Body of pancreas (tissue), 4 donors: ENCODE results near the gene MACO1. TPM values are rescaled to one million over a fixed set of nuclear protein-coding genes. Genes with fewer than 3 reads are reported as not detected.

ENCODE experiments used
- ATAC-seq: fragments of 150-250 bp; one replicate; pipeline ENCODE4 v1.9.1; 2016
- DNase-seq, 4 donors: peaks; one replicate each; pipeline ENCODE4 v3.0.0-alpha.2; 2019
- H3K27ac ChIP-seq, 4 donors: fragments of 200-600 bp; sonication (generic); 1 replicate in 3 of 4; 2 replicates in 1 of 4; pipeline versions ENCODE4 v1.5.1 to v1.6.1; 2016 to 2019; ENCODE audit warnings: mild to moderate bottlenecking in 1 of 4, mixed read lengths in 1 of 4, moderate library complexity in 1 of 4
- H3K27me3 ChIP-seq, 2 donors: fragments of 200-600 bp; sonication (generic); one replicate each; pipeline ENCODE4 v1.6.0; 2016; ENCODE audit warnings: mild to moderate bottlenecking in 1 of 2
- H3K36me3 ChIP-seq, 2 donors: fragments of 200-600 bp; sonication (generic); replicated peaks in 1 of 2; 2 replicates each; pipeline ENCODE4 v1.5.1; 2016; ENCODE audit warnings: low read depth in 2 of 2; ENCODE audit not compliant: insufficient read depth in 1 of 2
- H3K4me1 ChIP-seq: fragments of 200-600 bp; sonication (generic); one replicate; pipeline ENCODE4 v1.6.0; 2016
- H3K4me3 ChIP-seq, 2 donors: fragments of 200-600 bp; sonication (generic); 1 replicate in 1 of 2; 2 replicates in 1 of 2; pipeline ENCODE4 v1.5.1; 2016 to 2019
- H3K9me3 ChIP-seq, 3 donors: fragments of 200-600 bp; sonication (generic); 1 replicate in 2 of 3; 2 replicates in 1 of 3; pipeline ENCODE4 v1.5.1; 2016
- CTCF ChIP-seq, 7 experiments: fragments of 450-650 bp in 4 of 7; fragments of 200-600 bp in 3 of 7; sonication (generic) in 3 of 7; IDR thresholded peaks; one replicate each; pipeline ENCODE4 v1.5.1; 2016 to 2019; ENCODE audit warnings: antibody characterized with exemption in 7 of 7
- POLR2A ChIP-seq, 3 donors: fragments of 450-650 bp; IDR thresholded peaks; one replicate each; pipeline ENCODE4 v1.6.1; 2016; ENCODE audit warnings: antibody characterized with exemption in 3 of 3, mild to moderate bottlenecking in 2 of 3
- WGBS, 2 donors: methylation state at CpG; one replicate each; pipeline ENCODE4 v1.1.5; 2017; 5-methylcytosine and 5-hydroxymethylcytosine counted together
- intact Hi-C: fragments of 100-400 bp; cut with DNase I; formaldehyde crosslinking; loops from one replicate; pipeline ENCODE4 v1.15.1; 2023
- total RNA-seq, 2 donors: library from RNA; depleted of rRNA; stranded (reverse); fragments of >200 nt; gene quantifications; one replicate each; pipeline ENCODE4 v1.1.0, GENCODE V29; 2016

Gene MACO1
- total RNA-seq, 2 donors from 2014 or later = 21.3 to 23.4 TPM

DNA sequence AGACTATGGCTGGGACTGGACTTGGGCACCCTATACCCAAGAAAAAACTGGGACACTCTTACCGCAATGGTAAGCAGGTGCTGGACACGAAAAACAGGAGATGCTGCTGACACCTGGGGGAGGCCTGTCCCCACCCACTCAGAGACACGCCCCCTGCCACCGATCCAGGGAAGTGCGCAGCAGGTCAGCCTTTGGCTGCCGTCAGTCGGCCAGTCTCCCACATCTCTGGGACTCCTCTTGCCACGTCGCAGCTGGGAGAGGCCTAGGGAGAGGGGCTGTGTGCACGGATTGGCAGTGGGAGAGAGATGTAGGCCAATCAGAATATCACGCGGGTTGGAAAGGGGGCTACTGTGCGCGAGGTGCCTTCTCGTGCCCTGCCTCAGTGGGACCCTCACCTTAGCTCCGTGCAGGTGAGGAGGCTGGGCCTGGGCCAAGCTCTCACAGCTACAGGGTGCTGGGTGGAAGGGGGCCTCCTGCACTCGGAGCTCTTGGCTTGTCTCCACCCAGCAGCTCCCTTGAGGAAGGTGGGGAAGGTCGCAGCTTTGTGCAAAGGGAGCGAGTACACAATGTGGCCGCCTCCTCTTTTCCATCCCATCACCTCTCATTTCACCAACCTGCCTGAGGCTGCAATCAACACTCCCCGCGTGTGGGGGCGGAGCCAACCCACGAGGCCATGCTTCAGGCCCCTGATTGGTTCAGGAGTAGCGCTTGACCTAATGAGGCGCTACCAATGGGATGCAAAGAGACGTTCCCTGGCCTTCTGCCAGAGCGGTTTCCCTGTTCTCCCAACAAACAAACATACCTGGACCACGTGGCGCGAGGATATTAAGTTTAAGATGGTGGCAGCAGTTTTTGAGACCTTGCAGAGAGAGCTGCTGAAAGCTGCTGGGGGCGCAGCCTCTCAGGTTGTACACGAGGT is 87.0 kb downstream of the MACO1 start:
- 70 to 73% methylated on average over 26 to 31 of the region's 33 CpGs for WGBS, 2 donors
- Histone ChIP-seq H3K9me3 (no peaks in the 10 kb centered on the region), H3K4me1 (peaks cover 12% of the 10 kb centered on the region), H3K4me3 (no peak overlapping the region), H3K27ac (no peak overlapping the region), H3K27me3 (no peaks in the 10 kb centered on the region), H3K36me3 (no peaks in the 10 kb centered on the region)
- TF ChIP-seq CTCF (IDR thresholded peaks at IDR 0.05) (no peak), POLR2A (IDR thresholded peaks at IDR 0.05) (no peak)
- DNase-seq = no peak
- ATAC-seq = no peak
- intact Hi-C loops = no loop called here

DNA sequence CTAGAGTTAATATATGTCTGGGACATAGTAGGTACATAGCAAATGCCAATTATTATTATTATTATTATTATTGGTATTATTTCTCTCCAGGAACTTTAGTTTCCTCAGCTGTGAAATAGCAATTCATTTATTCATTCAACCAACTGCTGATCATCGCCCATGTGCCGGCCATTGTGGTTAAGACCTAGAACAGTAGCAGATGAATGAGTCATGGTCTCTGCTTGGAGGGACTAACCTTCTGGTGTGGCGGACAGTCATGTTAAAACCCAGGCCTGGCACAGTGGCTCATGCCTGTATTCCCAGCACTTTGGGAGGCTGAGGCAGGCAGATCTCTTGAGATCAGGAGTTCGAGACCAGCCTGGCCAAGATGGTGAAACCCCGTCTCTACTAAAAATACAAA is 88.9 kb downstream of the MACO1 start:
- Histone ChIP-seq H3K27me3 (no peaks in the 10 kb centered on the region), H3K9me3 (no peaks in the 10 kb centered on the region), H3K4me3 (no peak overlapping the region), H3K36me3 (no peaks in the 10 kb centered on the region), H3K27ac (no peak overlapping the region), H3K4me1 (peaks cover 16% of the 10 kb centered on the region)
- intact Hi-C loops = loop anchor here (10.0 kb wide), 1 partner anchor 115 kb away; no protein-coding TSS in a partner anchor
- WGBS, 2 donors = 78 to 81% methylated on average over 5 of the region's 5 CpGs
- ATAC-seq = no peak
- no peak for DNase-seq
- TF ChIP-seq CTCF (IDR thresholded peaks at IDR 0.05) = no peak
- TF ChIP-seq POLR2A (IDR thresholded peaks at IDR 0.05) = no peak

- TF ChIP-seq POLR2A (IDR thresholded peaks at IDR 0.05) (no peak), CTCF (IDR thresholded peaks at IDR 0.05) (peak; percentile 60 to 84 (median 76))
- H3K27me3 ChIP-seq = no peaks in the 10 kb centered on the region
- WGBS, 2 donors = 11 to 13% methylated on average over 4 of the region's 4 CpGs
- no peak overlapping the region for H3K4me3 ChIP-seq
- intact Hi-C loops = loop anchor here (10.0 kb wide), 1 partner anchor 116 kb away; no protein-coding TSS in a partner anchor
- H3K27ac ChIP-seq = peak overlapping the region in 1 of 4 donors; percentile 40
- H3K4me1 ChIP-seq = peaks cover 16% of the 10 kb centered on the region
- ATAC-seq = no peak
- peak; percentile 67 to 79 (median 74) for DNase-seq
- H3K36me3 ChIP-seq = no peaks in the 10 kb centered on the region
- no peaks in the 10 kb centered on the region for H3K9me3 ChIP-seq
Measured at GRCh38 chr1:25520446-25521061, 89.9 kb downstream of the MACO1 start.

DNA sequence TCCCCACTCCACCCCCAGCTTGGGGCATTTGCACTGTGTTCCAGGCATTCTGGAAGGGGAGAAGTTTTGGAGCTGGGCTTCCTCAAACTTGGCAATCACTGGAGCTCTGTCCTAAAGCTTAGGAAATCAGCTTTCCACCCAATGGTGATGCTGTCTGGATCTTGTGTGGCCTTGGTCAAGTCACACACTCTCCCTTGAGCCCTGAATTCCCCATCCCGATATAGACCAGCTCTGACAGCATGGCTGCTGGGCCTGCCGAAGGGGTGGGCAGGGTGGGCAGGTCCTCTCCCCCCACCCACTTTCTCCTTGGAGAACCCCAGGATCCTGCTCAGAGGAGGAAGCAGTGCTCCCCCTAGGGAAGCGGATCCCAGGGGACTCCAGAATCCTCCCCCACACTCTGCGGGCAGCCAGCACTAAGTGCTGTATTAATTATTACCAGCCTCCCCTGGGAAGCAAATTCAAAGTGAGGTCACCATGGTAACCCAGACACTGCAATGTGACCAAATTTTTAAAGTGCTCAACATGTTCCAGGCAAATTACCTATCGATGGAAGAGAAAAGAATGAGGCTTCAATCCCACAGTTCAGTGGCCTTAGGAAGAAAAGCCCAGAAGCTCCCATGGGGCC is 91.4 kb downstream of the MACO1 start:
- Histone ChIP-seq H3K4me1 (peaks cover 16% of the 10 kb centered on the region), H3K27me3 (no peaks in the 10 kb centered on the region), H3K27ac (peak overlapping the region in 3 of 4 donors; percentile 33 to 65 (median 54)), H3K9me3 (no peaks in the 10 kb centered on the region), H3K36me3 (no peaks in the 10 kb centered on the region), H3K4me3 (no peak overlapping the region)
- intact Hi-C loops = loop anchor here (10.0 kb wide), 1 partner anchor 117 kb away; no protein-coding TSS in a partner anchor
- DNase-seq (peak in 3 of 4 donors; percentile 40 to 53 (median 43)), ATAC-seq (peak; percentile 77)
- no peak for TF ChIP-seq POLR2A (IDR thresholded peaks at IDR 0.05)
- no peak for TF ChIP-seq CTCF (IDR thresholded peaks at IDR 0.05)
- WGBS, 2 donors = 58 to 69% methylated on average over 3 to 5 of the region's 5 CpGs
